Testis (tissue), 3 donors: ENCODE data around the gene SSBP2. TPM values are rescaled to one million over a fixed set of nuclear protein-coding genes. Genes with fewer than 3 reads are reported as not detected.

Experiments
- DNase-seq: peaks from one replicate; pipeline ENCODE4 v3.0.0-alpha.2; 2019
- H3K27ac ChIP-seq, 2 donors: fragments of 200-600 bp; sonication (generic); one replicate each; pipeline ENCODE4 v1.5.1; 2019
- H3K27me3 ChIP-seq: fragments of 200-600 bp; sonication (generic); one replicate; pipeline ENCODE4 v1.5.1; 2019
- H3K36me3 ChIP-seq: fragments of 200-600 bp; sonication (generic); one replicate; pipeline ENCODE4 v1.5.1; 2017; ENCODE audit warnings: low read depth; ENCODE audit errors: missing control alignments
- H3K4me1 ChIP-seq: fragments of 200-600 bp; sonication (generic); one replicate; pipeline ENCODE4 v1.5.1; 2019
- H3K4me3 ChIP-seq, 2 donors: fragments of 200-600 bp; sonication (generic); one replicate each; pipeline ENCODE4 v1.5.1; 2017 to 2019
- H3K9me3 ChIP-seq: fragments of 200-600 bp; sonication (generic); one replicate; pipeline ENCODE4 v1.5.1; 2017
- POLR2A ChIP-seq: fragments of 450-650 bp; IDR thresholded peaks from one replicate; pipeline ENCODE4 v1.6.1; 2017; ENCODE audit warnings: antibody characterized with exemption, mild to moderate bottlenecking, moderate library complexity
- WGBS, 2 donors: methylation state at CpG; one replicate each; pipeline ENCODE4 v1.1.5; 2018; 5-methylcytosine and 5-hydroxymethylcytosine counted together
- intact Hi-C: fragments of 100-400 bp; cut with DNase I; formaldehyde crosslinking; loops from one replicate; pipeline ENCODE4 v1.15.1; 2023; ENCODE audit warnings: low total_unique reads
- polyA plus RNA-seq: library from polyadenylated mRNA; stranded (reverse); fragments of 350-450 nt; fragmentation: Illumina TruSeq; extraction: RNeasy Lipid Tissue Mini Kit (QIAGEN cat#74804); gene quantifications from one replicate; pipeline ENCODE4 v1.2.3, GENCODE V29; 2014; ENCODE audit warnings: low read depth, low replicate concordance; ENCODE audit not compliant: insufficient read depth
- total RNA-seq, 2 donors: library from RNA; depleted of rRNA; stranded (reverse); fragments of >200 nt; gene quantifications; one replicate each; pipeline ENCODE4 v1.2.3, GENCODE V29; 2016
- TF ChIP-seq, protein P1 (sequence below), 3 experiments: fragments of 450-650 bp in 2 of 3; fragments of 200-600 bp in 1 of 3; sonication (generic) in 1 of 3; IDR thresholded peaks; one replicate each; pipeline ENCODE4 v1.5.1; 2016 to 2019; ENCODE audit warnings: antibody characterized with exemption in 3 of 3, mild to moderate bottlenecking in 2 of 3, moderate library complexity in 1 of 3

SSBP2 gene
- total and polyA plus RNA-seq, 3 donors from 2014 or later: 17.5 to 27.6 (median 22.7) TPM

DNA sequence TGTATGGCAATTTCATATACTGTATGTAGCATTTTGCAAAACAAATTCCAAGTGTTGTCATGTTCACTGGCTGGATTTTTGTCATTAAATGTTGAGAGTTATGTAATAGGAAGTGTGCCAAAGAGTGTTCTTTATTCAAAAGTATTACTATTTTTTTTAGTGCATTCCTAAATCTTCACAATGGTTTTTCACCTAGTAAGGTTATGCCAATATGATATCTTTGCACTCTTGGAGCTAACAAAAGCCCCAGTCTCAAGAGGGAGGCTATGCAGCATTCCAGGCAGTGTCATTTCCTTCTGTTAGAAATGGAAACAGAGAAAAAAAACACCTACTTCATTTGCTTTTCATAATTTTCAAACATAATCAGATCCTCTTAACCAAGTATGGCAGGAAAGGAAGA lies 5.1 kb upstream of the SSBP2 start:
- peak overlapping the region in 1 of 2 donors; percentile 65 for H3K27ac ChIP-seq
- no peaks in the 10 kb centered on the region for H3K27me3 ChIP-seq
- intact Hi-C loops: no loop called here
- peaks cover 7% of the 10 kb centered on the region for H3K4me1 ChIP-seq
- H3K4me3 ChIP-seq: no peak overlapping the region
- no peak for DNase-seq
- H3K9me3 ChIP-seq: no peaks in the 10 kb centered on the region
- H3K36me3 ChIP-seq: no peaks in the 10 kb centered on the region
- no peak for TF ChIP-seq POLR2A
- TF ChIP-seq, protein P1, sequence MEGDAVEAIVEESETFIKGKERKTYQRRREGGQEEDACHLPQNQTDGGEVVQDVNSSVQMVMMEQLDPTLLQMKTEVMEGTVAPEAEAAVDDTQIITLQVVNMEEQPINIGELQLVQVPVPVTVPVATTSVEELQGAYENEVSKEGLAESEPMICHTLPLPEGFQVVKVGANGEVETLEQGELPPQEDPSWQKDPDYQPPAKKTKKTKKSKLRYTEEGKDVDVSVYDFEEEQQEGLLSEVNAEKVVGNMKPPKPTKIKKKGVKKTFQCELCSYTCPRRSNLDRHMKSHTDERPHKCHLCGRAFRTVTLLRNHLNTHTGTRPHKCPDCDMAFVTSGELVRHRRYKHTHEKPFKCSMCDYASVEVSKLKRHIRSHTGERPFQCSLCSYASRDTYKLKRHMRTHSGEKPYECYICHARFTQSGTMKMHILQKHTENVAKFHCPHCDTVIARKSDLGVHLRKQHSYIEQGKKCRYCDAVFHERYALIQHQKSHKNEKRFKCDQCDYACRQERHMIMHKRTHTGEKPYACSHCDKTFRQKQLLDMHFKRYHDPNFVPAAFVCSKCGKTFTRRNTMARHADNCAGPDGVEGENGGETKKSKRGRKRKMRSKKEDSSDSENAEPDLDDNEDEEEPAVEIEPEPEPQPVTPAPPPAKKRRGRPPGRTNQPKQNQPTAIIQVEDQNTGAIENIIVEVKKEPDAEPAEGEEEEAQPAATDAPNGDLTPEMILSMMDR (IDR thresholded peaks at IDR 0.05): no peak

DNA sequence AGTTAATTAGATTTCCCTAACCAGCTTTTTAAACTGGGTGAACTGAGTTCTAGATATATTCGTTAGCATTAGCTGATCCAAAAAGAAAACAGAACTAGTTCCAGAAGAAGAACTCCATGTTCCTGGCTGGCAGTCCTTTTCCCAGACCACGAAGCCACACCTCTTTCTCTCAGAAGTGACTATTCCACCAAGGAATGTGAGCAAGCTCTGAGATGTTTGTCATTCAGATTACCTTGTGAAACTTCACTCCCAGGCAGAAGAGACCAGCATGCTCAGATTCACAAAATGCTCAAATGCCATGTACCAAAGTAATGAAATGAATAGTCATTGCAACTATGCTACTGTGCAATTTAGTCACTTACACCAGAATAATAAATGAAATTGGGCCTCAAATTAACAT lies 4.4 kb upstream of the SSBP2 start:
- WGBS, 2 donors: 35 to 42% methylated on average over 2 of the region's 2 CpGs
- Histone ChIP-seq H3K9me3 (no peaks in the 10 kb centered on the region), H3K27ac (peak overlapping the region in 1 of 2 donors; percentile 48), H3K4me1 (peaks cover 7% of the 10 kb centered on the region), H3K27me3 (no peaks in the 10 kb centered on the region), H3K4me3 (no peak overlapping the region), H3K36me3 (no peaks in the 10 kb centered on the region)
- intact Hi-C loops: no loop called here
- DNase-seq: peak; percentile 68
- TF ChIP-seq, protein P1 (IDR thresholded peaks at IDR 0.05): no peak
- no peak for TF ChIP-seq POLR2A

DNA sequence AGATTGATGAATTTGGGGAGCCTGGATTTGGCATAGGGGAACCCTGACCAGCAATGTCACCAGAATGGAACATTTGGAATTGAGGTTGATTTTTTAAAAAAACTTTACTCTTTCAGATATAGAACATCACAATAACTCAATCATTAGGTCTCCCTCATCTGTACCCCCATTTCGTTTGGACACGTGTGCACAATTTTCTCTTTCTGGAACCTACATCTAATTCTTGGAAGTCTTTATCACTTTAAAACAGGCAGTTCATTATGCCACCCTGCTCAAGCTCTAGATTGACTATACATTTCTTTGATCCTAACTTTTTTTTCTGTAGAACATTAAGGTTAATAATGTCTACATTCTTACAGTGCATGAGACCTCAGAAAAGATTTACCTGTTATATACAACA lies 3.7 kb upstream of the SSBP2 start:
- 57 to 67% methylated on average over 2 of the region's 2 CpGs for WGBS, 2 donors
- TF ChIP-seq, protein P1 (IDR thresholded peaks at IDR 0.05): no peak
- TF ChIP-seq POLR2A: no peak
- Histone ChIP-seq H3K36me3 (no peaks in the 10 kb centered on the region), H3K27me3 (no peaks in the 10 kb centered on the region), H3K4me1 (peaks cover 7% of the 10 kb centered on the region), H3K4me3 (no peak overlapping the region), H3K27ac (peak overlapping the region in 1 of 2 donors; percentile 48), H3K9me3 (no peaks in the 10 kb centered on the region)
- DNase-seq: no peak
- intact Hi-C loops: loop anchor here (5.0 kb wide), 1 partner anchor 33 kb away; no protein-coding TSS in a partner anchor

DNA sequence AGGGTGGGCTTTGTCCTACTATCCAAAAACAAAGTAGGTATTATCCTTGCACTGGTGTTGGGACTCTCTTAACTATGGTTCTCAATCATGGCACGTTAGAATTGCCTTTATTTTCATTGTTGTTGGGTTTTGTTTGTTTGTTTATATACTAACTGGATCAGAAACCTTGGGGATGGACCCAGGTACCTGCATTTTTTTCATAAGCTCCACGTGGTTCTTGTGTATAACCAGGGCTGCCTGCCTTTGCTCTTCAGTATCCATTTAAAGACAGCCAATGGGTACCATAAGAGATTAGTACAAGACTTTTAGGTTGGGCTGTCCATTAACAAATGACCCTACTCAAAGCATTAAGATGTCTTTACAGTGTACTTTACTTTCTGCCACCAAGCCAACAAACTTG lies 2.5 kb upstream of the SSBP2 start:
- Histone ChIP-seq H3K4me1 (peaks cover 12% of the 10 kb centered on the region), H3K36me3 (no peaks in the 10 kb centered on the region), H3K27me3 (no peaks in the 10 kb centered on the region), H3K27ac (peak overlapping the region in 1 of 2 donors; percentile 48), H3K4me3 (no peak overlapping the region), H3K9me3 (no peaks in the 10 kb centered on the region)
- intact Hi-C loops: loop anchor here (5.0 kb wide), 1 partner anchor 34 kb away; no protein-coding TSS in a partner anchor
- 46 to 56% methylated on average over 2 of the region's 2 CpGs for WGBS, 2 donors
- no peak for DNase-seq
- no peak for TF ChIP-seq POLR2A
- TF ChIP-seq, protein P1 (IDR thresholded peaks at IDR 0.05): no peak

DNA sequence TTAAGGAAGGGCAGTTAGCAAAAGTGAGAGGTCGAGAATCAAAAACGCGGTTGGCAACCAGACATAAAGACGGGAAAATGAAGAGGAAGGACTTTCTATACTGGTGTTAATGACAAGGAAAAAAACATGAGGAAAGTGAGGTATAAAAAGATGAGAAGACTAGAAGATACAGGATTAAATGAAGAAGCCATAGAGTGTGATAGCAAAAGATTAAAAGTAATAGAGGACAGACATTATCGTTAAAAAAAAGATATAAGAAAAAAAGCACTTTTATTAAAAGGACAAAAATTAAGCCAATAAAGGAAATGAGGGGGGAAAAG lies 1.7 kb upstream of the SSBP2 start:
- Histone ChIP-seq H3K4me1 (peaks cover 14% of the 10 kb centered on the region), H3K4me3 (no peak overlapping the region), H3K36me3 (no peaks in the 10 kb centered on the region), H3K27ac (peak overlapping the region; percentile 96 to 98), H3K9me3 (no peaks in the 10 kb centered on the region), H3K27me3 (no peaks in the 10 kb centered on the region)
- no peak for DNase-seq
- WGBS, 2 donors: 58 to 73% methylated on average over 5 of the region's 5 CpGs
- intact Hi-C loops: loop anchor here (5.0 kb wide), 1 partner anchor 35 kb away; no protein-coding TSS in a partner anchor
- TF ChIP-seq, protein P1 (IDR thresholded peaks at IDR 0.05): no peak
- TF ChIP-seq POLR2A: no peak
